ENCODE data around the gene NUP85.
"Not testable (repeated sequence)": the region's sequence is repeated elsewhere in the genome, so short reads cannot be mapped to it uniquely, and the experiment has no call there.

NUP85 gene

GRCh38 chr17:75241502-75241901, 36.0 kb downstream of the NUP85 start:
- no peak for DNase-seq

- DNase-seq = no peak
Measured at GRCh38 chr17:75241996-75242460, 36.5 kb downstream of the NUP85 start.

- DNase-seq = no peak
Measured at GRCh38 chr17:75242461-75243042, 37.1 kb downstream of the NUP85 start.

- DNase-seq = no peak
Measured at GRCh38 chr17:75244133-75244866, 38.8 kb downstream of the NUP85 start.

GRCh38 chr17:75245011-75245410, 39.5 kb downstream of the NUP85 start:
- DNase-seq = no peak

- no peak for DNase-seq
Measured at GRCh38 chr17:75246404-75246803, 40.9 kb downstream of the NUP85 start.

- no peak for DNase-seq
Measured at GRCh38 chr17:75249564-75249963, 44.1 kb downstream of the NUP85 start.

- DNase-seq = peak; percentile 37
Measured at GRCh38 chr17:75250009-75250471, 44.6 kb downstream of the NUP85 start.

GRCh38 chr17:75252039-75252816, 46.7 kb downstream of the NUP85 start:
- DNase-seq = no peak

- DNase-seq = not testable (repeated sequence)
Measured at GRCh38 chr17:75255954-75256698, 50.6 kb downstream of the NUP85 start.

- not testable (repeated sequence) for DNase-seq
Measured at GRCh38 chr17:75257228-75257627, 51.7 kb downstream of the NUP85 start.

- no peak for DNase-seq
Measured at GRCh38 chr17:75260641-75261335, 55.3 kb downstream of the NUP85 start.

- peak; percentile 96 for DNase-seq
Measured at GRCh38 chr17:75261336-75262111, 56.0 kb downstream of the NUP85 start, which contains the start of the genes GGA3 and MRPS7. TSS of gene GGA3 (minus strand) at chr17:75261606. CDS start at chr17:75261587, 19 bp downstream. TSS of gene MRPS7 (plus strand) at chr17:75261879. CDS start at chr17:75261901, 22 bp downstream.

GRCh38 chr17:75262112-75262606, 56.7 kb downstream of the NUP85 start:
- DNase-seq = no peak

GRCh38 chr17:75263055-75263454, 57.6 kb downstream of the NUP85 start:
- DNase-seq = no peak

- DNase-seq = no peak
Measured at GRCh38 chr17:75265614-75266315, 60.3 kb downstream of the NUP85 start.

GRCh38 chr17:75266316-75267152, 61.1 kb downstream of the NUP85 start:
- DNase-seq = no peak

GRCh38 chr17:75267153-75267410, 61.6 kb downstream of the NUP85 start:
- DNase-seq = no peak

- DNase-seq = no peak
Measured at GRCh38 chr17:75267411-75268232, 62.1 kb downstream of the NUP85 start.

Measured in activated gamma-delta T cell treated with Interleukin-2 at 50 U/mL for 16 hours (primary cell).